SIG-M5 treated with dmso at 0.1 percent for 504 hours (cell line): ENCODE data around the gene DIS3L2.
"Not testable (repeated sequence)": the region's sequence is repeated elsewhere in the genome, so short reads cannot be mapped to it uniquely, and the experiment has no call there.

Experiments
- DNase-seq: peaks from one replicate; lab custom pipeline; 2025; ENCODE audit not compliant: unreplicated experiment; lab: John Stamatoyannopoulos, UW

Gene DIS3L2

DNA sequence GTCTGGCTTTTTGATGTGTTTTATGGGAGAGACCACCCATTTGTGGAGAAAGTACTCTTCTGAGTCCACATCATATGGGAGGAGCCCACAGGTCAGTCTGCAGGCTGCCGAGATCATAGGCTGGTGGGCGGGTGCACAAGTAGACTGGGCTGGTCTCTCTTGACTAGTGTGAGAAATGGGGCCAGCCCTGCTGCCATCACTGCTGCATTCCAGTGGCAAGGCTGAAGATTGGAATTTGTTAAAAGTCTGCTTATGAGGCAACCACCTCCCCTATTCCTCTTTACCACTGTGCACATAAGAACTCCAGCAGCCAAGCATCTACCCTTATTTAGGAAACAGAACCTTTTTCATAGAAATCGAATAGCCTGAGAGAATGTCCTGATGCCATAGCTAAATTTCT is 200.7 kb downstream of the DIS3L2 start:
- no peak for DNase-seq

DNA sequence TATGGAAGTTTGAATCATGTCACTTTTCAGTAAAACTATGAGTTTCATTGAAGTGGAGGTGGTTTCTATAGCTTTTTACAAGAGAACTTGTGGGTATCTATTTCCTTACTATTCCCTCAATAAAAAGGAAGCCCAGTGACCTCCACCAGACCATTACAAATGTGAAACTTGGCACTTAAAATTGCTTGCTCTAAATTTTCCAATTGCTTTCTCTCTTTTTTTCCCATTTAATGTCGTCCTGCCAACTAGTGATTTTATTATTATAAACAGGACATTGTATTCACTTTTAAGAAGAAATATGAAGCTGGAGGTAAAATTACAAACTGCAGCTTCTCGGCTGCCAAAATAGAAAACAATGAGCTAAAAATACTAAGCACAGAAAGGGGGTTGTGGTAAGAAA is 208.9 kb downstream of the DIS3L2 start:
- no peak for DNase-seq

DNA sequence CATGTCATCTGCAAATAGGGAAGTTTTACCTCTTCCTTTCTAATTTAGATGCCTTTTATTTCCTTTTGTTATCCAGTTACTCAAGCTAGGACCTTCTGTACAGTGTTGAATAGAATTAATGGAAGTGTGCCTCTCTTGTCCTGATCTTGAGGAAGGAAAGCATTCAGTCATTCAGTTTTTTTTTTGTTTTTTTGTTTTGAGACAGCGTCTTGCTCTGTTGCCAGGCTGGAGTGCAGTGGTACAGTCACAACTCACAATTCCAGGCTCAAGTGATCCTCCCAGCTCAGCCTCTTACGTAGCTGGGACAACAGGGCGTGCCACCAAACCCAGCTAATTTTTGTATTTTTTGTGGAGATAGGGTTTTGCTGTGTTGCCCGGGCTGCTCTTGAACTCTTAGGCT is 213.1 kb downstream of the DIS3L2 start:
- no peak for DNase-seq

DNA sequence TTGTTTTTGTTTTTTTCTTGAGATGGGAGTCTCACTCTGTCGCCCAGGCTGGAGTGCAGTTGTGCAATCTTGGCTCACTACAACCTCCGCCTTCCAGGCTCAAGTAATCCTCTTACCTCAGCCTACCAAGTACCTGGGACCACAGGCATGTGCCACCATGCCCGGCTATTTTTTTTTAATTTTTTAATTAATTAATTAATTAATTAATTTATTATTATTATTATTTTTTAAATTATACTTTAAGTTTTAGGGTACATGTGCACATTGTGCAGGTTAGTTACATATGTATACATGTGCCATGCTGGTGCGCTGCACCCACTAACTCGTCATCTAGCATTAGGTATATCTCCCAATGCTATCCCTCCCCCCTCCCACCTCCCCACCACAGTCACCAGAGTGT is 215.1 kb downstream of the DIS3L2 start:
- not testable (repeated sequence) for DNase-seq

DNA sequence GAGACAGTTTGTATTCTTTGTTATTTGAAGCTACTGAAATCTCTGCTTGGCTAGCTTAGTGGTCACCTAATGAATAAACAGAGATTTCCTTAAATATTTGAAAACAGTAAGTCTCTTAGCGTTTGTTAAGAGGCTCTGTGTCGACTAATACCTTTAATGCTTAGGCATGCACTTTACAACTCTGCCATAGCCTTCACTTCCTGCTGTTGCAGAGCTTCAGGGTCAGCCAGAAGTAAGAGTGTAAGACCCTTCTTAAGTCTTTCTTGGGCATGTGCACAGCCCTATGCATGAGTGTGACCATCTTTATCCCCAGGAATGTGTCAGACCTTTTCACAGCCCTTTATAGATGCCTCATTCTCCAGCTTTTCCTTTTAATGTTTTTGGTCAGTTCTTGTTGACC is 221.8 kb downstream of the DIS3L2 start:
- DNase-seq = no peak

DNA sequence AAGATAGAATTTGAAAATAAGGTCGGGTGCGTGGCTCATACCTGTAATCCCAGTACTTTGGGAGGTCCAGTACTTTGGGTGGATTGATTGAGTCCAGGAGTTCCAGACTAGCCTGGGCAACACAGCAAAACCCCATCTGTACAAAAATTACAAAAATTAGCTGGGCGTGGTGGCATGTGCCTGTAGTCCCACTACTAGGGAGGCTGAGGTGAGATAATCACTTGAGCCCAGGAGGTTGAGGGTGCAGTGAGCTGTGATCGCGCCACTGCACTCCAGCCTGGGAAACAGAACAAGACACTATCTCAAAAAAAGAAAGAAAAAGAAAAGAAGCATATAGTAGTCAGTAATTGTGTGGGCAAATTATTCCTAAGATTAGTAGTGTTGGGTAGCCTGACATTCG is 222.8 kb downstream of the DIS3L2 start:
- no peak for DNase-seq

DNA sequence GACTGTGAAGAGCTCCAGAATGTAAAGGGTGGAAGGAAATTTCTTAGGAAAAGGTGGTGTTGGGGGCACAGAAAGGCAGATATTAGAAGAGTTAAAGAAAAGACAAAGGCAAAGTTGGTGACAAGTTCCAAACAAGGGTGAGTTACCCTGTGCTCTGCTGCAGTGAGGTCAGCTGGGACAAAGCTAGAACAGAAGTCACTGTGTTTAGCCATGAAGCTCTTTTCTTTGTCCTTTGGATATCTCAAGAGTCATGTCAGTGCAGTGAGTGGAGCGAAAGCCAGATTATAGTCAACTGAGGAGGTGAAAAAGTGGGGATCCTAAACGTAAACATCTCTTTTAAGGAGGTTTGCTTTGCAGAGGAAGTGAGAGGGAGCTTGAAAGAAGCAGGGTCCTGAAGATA is 229.3 kb downstream of the DIS3L2 start:
- DNase-seq = no peak

DNA sequence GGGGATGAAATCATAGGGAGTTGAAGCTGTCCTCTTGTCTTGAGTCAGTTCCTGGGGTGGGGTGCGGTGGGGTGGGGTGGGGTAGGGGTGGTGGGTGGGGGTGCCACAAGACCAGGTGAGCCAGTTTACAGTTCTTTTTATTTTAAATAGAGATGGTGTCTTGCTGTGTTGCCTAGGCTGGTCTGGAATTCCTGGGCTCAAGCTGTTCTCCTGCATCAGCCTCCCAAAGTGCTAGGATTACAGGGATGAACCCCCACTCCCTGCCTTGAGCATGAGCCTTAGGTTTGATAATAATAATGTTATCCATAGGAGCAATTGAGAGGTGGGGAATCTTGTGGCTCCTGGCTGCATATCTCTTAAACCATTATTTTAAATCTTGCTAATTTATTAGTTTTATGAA is 234.0 kb downstream of the DIS3L2 start:
- no peak for DNase-seq

DNA sequence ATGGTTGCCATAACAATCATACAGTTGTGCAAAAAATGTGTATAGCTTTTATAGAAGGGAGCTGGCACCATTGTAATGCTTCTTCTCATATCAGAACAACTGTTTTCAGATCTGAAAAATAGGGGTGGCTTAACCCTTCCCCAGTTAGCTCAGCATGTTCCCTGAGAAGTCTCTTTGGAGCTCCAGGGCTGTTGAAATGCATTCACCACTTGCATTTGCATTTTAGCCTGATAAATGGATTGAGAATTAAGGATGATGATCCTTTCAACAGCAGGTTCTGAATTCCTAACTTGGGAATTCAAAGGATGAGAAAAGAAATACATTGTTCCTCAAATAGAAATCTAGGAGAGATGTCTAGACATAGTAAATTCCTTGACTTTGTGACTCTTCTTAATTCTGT is 235.3 kb downstream of the DIS3L2 start:
- DNase-seq = no peak

DNA sequence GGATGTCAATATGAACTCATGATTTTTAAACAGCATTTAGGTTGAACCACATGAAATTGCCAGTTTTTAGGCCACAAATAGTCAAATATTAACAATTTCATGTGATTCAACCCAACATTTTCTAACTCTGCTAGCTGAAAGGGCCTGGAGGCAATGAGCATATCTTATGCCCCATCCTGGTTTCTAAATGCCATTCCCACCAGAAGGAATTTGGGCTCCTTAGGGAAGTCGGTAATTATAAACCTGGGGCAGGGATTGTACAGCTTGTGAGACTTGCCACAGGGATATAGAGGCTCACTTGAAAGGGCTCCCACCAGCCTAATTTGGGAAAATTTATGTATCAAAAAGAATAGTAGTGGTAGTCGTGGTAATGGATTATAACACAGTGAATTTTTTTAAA is 238.7 kb downstream of the DIS3L2 start:
- DNase-seq = no peak

DNA sequence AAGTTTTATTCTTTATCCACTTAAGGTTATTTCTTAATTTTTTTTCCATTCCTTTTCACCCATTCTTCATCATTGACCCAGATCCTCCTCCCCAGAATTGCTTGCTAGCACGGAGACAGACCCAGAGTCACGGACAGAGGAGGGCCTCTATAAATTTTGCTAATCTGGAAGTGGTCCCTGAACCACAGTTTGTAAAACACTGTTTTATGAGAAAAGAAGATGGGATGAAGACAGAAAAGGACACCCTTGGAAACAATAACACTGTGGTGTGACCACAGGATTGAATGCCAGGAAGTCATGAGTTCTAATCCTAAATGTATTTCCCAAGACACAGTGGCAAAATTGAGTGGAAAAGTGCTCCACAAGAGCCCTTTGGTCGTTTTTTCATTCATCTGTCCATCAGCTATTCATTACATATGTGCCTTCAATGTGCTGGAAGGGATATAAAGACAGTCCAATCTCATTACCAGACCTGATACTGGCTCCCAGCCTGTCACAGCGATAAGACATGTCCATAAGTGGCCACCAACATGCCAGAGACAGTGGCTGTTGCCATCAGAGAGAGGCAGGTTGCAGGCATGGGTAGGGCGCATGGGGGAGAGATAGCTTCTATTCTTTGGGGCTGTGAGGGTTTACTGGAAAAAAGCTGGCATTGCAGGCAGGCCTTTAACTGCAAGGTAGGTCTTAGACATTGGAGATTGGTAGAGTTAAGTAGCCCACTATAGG is 241.8 kb downstream of the DIS3L2 start:
- no peak for DNase-seq

DNA sequence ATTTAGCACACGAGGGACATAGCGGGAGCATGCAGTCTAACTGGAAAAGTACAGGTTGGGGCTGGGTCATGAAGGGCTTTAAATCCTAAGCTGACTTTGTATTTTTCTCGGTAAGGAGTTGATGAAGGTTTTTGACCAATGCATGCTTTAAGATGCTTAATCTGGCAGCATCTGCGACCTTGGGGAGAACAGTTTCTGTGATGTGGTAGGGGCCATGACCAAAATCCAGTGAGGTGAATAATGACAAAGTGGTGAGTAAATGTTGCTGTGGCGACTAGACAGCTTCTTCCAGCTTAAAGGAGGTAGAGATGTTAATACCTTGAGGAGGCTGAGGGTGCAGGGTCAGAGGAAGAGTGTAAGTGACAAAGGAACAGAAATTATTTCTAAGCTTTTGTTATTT is 242.4 kb downstream of the DIS3L2 start:
- no peak for DNase-seq

DNA sequence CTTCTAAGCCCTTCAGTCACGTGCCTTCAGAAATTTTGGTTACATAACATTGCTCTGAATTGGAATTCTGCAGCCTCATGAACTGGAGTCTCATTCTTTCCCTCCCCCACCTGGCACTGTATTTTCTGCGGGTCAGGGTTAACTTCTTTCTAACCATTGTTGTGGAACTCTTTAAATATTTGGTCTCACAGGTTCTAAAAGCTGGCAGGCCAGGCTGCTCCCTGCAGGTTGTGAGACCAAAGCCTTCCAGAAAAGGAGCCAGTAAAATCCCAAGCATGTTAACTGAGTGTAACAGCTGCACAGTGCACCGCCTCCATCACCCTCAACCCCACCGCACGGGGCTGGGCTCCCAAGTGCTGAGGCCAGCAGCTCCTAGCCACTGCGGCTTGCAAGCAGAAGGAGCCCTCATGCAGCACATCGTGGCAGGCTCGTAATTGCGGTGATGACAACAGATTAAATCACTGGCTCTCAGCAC is 243.0 kb downstream of the DIS3L2 start:
- DNase-seq = no peak

DNA sequence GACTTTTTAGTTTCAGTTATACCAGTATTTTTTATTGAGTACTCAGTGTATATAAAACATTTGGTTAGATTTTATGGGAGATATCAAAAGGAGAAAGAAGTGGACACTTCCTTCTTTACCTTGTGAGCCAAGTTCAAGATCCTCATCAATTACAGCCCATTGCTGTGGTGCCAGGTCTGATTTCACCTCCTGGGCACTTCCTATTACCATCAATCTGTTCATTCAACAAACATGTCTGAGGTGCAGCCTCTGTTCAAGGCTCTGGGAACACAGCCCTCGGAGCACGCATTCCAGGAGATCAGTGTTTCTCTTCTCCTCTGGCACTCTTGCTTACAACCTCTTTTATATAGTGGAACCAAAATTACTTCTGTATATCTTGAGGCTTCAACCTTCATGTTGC is 245.7 kb downstream of the DIS3L2 start:
- DNase-seq = no peak

DNA sequence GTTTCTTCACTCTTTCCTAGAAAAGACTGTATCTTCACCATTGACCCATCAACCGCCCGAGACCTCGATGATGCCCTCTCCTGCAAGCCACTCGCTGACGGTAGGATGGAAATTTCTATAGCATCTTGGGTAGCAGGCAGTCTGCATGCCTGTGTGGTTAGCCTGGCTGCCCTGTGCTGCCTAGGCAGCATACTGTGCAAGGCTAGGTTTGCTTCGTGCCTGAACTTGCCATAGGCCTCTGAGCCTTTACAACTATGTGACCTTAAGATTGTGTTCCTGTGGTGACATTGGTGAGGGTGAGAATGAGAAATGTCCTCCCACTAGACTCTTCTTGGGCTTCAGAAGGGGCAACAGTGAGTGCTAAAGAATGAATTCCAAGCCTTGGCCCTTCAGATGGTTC is 248.8 kb downstream of the DIS3L2 start:
- no peak for DNase-seq

DNA sequence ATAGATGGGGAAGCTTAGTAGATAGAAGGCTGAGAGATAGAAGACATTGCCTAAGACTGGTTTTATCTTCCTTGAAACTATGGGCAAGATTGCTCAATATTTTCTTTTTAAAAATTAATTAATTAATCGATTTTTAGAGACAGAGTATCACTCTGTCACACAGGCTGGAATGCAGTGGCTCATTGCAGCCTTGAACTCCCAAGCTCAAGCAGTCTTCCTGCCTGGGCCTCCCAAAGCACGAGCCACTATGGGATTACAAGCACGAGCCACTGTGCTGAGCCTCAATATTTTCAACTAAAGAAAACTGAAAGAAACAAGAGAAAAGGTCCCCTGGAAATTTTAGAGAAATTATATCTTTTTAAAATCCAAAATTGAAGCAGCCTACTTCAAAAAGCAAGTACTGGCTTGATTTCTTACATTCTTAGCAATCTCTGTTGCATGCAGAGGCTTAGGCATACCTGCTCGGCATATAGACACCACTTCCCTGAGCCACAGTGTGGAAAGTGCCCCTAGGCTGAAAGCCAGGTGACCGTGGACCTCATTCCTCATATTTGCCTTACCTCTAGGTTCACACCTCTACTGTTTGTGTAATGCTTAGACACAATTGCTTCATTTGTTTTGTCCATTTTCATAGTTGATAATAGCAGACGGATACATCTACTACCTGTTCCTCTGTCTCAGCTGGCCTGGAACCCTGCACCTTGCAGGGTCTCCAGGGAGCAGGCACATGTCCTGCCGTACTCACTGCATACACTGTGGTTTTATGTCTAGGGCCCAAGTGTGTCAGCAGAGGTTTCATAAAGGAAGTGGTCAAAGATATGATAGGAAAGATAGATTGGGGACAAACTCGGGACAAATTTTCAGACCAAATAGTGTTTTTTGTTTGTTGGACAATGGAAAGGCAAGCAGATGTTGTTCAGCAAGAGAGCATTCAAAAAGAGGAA is 250.5 kb downstream of the DIS3L2 start:
- DNase-seq = no peak

DNA sequence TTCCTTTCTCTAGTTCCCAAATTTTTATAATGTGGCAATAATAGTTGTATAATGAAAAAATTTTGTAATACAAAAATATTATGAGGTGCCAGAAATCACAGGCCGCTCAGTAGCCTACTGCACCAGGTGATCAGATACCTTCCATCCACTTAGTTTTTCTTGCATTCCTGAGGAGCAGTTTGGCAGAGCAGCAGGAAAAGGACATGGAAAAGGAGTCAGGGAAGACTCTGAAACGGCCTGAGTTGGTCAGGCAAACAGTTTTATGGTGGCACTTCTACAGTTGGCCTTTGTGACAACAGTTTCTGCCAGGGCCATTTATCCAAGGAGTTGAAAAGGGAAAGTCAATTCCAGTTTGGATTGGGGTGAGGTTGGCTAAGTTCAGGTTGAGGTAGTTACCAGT is 251.7 kb downstream of the DIS3L2 start:
- DNase-seq = no peak

DNA sequence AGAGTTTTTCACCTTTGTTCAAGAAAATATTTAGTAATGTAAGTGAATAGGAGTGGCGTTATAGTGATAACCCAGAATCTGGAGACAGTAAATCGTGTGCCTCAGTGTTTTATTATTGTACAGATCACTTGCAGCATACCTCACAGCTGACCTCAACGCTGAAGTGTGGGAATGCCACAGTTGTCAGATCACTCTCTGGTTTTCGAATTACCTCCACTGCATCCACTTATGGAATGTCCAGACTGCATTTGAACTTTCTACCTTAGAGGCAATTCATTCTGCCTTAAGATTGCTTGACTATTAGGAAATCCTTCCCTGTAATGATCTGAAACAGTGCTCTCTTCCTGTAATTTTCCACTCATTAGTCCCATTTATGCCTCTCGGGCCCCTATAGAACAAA is 252.5 kb downstream of the DIS3L2 start:
- no peak for DNase-seq

DNA sequence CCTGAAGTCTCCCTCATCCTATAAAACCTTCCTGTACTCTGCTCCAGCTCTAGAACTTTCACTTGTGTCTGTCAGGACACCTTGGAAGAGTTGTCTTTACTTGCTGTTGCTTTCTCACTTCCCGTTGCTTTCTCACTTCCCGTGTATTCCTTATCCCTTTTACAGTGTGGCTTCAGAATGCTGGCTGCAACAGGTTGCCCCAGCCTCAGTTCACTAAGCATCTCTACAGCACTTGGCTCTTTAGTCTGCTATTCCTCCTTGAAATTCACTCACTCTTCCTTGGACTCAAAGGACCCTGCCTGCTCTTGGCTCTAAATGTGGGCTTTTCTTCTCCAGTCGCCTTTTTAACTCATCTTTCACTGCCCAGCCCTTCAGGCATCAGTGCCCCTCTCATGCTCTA is 254.5 kb downstream of the DIS3L2 start:
- no peak for DNase-seq

DNA sequence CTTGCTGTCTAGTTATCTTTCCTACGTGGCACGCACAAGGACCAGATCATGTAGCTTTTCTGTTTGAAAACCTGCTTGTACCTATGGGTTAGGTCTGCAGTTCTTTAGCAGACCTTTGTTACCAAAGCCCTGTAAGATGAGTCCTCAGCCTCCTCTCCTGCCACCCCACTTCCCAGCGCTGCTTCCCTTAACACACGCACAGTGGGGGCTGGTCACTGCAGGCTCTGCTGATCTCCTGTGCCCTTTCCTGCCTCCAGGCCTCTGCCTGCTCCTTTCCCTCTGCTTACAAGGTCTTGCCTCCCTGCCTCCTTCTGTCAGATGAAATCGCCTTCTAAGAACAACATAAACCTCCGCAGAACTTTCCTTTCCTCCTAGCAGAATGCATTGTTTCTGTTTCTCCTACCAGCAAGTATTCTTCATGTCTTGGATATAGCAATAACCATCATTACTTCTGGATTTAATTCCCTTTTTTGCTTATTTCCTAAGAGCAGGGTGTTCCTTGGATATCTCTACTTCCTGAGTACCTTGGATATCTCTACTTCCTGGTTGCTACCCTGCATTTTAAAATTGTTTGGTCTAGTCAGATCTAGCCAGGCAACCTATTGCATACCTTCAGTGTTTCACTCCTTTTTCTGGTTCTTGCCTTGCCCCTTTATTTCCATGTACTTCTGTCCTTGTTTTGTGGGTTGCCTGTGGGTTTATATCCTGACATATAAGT is 257.4 kb downstream of the DIS3L2 start:
- DNase-seq = no peak

DNA sequence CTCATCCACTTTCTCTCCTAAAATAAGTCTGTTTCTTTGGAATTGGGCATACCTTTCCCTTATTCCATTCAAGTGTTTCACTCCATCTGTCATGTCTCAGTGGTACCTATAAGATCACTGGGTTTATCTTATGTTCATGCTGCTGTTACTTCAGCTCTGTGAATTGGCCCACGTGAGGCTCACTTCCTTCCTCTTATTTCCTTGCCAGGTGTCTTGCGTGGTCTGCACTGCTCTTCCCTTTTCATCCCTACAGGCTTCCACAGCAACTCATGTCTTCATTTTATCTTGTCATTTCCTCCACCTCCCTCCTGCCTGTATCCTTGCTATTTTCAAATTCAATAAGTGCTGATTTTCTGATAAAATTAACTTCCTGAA is 258.0 kb downstream of the DIS3L2 start:
- DNase-seq = no peak

DNA sequence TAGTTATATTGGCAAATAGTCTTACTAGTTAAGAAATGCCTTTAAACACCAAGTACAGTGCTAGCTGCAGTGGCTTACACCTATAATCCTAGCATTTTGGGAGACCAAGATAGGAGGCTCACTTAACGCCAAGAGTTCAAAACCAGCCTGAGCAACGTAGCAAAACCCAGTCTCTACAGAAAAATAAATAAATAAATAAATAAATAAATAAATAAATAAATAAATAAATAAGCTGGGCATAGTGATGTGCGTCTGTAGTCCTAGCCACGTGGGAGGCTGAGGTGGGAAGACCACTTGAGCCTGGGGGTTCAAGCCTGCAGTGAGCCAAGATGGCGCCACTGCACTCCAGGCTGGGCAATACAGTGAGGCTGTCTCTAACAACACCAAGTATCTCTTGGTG is 258.4 kb downstream of the DIS3L2 start:
- DNase-seq = no peak
